Prostate gland (tissue), 2 donors: Measurements from ENCODE around the gene SLC27A6.

Experiments used
- CTCF ChIP-seq, 4 experiments: fragments of 200-600 bp in 2 of 4; fragments of 450-650 bp in 2 of 4; sonication (generic) in 2 of 4; IDR thresholded peaks; 1 replicate in 3 of 4; 2 replicates in 1 of 4; pipeline ENCODE4 v1.5.1; 2016 to 2019; ENCODE audit warnings: antibody characterized with exemption in 4 of 4, mild to moderate bottlenecking in 2 of 4, moderate library complexity in 2 of 4
- POLR2A ChIP-seq: fragments of 450-650 bp; IDR thresholded peaks from one replicate; pipeline ENCODE4 v1.6.1; 2016; ENCODE audit warnings: antibody characterized with exemption, mild to moderate bottlenecking
- POLR2AphosphoS5 ChIP-seq: sonication (generic); formaldehyde crosslinking; IDR thresholded peaks from one replicate; pipeline ENCODE4 v1.6.1; 2017; ENCODE audit warnings: antibody characterized with exemption

GRCh38 chr5:129020683-129021082, 55.4 kb downstream of the SLC27A6 start:
- TF ChIP-seq POLR2AphosphoS5 (no peak), CTCF (IDR thresholded peaks at IDR 0.05) (no peak), POLR2A (no peak)
